Lower lobe of right lung (tissue), 2 donors: ENCODE data around the gene ACSM3. TPM values are rescaled to one million over a fixed set of nuclear protein-coding genes. Genes with fewer than 3 reads are reported as not detected.

ENCODE experiments used
- ATAC-seq, 2 donors: fragments of 200-7000 bp; cut with Tn5 transposase; one replicate each; pipeline ENCODE4 v1.9.1; 2020 to 2022; ENCODE audit warnings: mild to moderate bottlenecking in 2 of 2, moderate library complexity in 2 of 2
- DNase-seq: peaks from one replicate; pipeline ENCODE4 v3.0.0-alpha.2; 2020
- H3K27ac ChIP-seq: fragments of 200-600 bp; one replicate; pipeline ENCODE4 v1.8.0; 2022
- H3K27me3 ChIP-seq: fragments of 200-600 bp; one replicate; pipeline ENCODE4 v1.8.0; 2022; ENCODE audit warnings: low read depth
- H3K36me3 ChIP-seq: fragments of 200-600 bp; one replicate; pipeline ENCODE4 v1.8.0; 2022; ENCODE audit warnings: mild to moderate bottlenecking
- H3K4me1 ChIP-seq: fragments of 200-600 bp; one replicate; pipeline ENCODE4 v1.8.0; 2022
- H3K4me3 ChIP-seq: fragments of 200-600 bp; one replicate; pipeline ENCODE4 v1.8.0; 2022; ENCODE audit warnings: mild to moderate bottlenecking
- H3K9me3 ChIP-seq: fragments of 200-600 bp; one replicate; pipeline ENCODE4 v1.8.0; 2022
- intact Hi-C: fragments of 100-400 bp; cut with DNase I; formaldehyde crosslinking; loops from one replicate; pipeline ENCODE4 v1.11.0; 2022
- total RNA-seq: library from RNA; stranded (reverse); fragmentation: NEBNext Ultra II Directional; extraction: Animal tissue kit (Norgen Biotek cat#: 25700); gene quantifications from one replicate; pipeline ENCODE4 v1.2.1, GENCODE V29; 2021
- TF ChIP-seq, protein P1 (sequence below): fragments of 200-600 bp; IDR thresholded peaks from one replicate; pipeline ENCODE4 v1.8.0; 2022; ENCODE audit warnings: antibody characterized with exemption, mild to moderate bottlenecking
- donor health status: DM: no; HTN: yes; CAD: no; lungs with severe emphysema.

The ACSM3 gene
- total RNA-seq, 1 donor from 2014 or later = 25.2 TPM

DNA sequence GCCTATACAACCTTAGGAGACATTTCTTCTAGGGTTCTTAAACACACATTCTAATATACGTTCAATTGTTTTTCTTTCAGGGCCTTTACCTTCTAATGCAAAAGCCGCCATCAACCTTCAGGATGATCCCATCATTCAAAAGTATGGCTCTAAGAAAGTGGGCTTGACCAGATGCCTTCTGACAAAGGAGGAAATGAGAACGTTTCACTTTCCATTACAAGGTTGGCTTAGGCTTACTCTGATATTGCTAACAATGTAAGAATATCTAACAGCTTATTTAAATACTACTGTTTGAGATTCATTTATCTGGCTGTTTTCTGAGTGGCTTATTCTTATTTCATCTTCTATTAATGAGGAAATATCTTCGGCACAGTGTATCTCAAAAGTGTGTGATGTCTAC, 57.9 kb downstream of the ACSM3 start:
- intact Hi-C loops = no loop called here
- DNase-seq = no peak
- Histone ChIP-seq H3K36me3 (no peaks in the 10 kb centered on the region), H3K27ac (no peak overlapping the region), H3K4me3 (no peak overlapping the region), H3K4me1 (no peaks in the 10 kb centered on the region), H3K27me3 (no peaks in the 10 kb centered on the region), H3K9me3 (no peaks in the 10 kb centered on the region)
- TF ChIP-seq, protein P1, sequence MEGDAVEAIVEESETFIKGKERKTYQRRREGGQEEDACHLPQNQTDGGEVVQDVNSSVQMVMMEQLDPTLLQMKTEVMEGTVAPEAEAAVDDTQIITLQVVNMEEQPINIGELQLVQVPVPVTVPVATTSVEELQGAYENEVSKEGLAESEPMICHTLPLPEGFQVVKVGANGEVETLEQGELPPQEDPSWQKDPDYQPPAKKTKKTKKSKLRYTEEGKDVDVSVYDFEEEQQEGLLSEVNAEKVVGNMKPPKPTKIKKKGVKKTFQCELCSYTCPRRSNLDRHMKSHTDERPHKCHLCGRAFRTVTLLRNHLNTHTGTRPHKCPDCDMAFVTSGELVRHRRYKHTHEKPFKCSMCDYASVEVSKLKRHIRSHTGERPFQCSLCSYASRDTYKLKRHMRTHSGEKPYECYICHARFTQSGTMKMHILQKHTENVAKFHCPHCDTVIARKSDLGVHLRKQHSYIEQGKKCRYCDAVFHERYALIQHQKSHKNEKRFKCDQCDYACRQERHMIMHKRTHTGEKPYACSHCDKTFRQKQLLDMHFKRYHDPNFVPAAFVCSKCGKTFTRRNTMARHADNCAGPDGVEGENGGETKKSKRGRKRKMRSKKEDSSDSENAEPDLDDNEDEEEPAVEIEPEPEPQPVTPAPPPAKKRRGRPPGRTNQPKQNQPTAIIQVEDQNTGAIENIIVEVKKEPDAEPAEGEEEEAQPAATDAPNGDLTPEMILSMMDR = no peak
- no peak for ATAC-seq

DNA sequence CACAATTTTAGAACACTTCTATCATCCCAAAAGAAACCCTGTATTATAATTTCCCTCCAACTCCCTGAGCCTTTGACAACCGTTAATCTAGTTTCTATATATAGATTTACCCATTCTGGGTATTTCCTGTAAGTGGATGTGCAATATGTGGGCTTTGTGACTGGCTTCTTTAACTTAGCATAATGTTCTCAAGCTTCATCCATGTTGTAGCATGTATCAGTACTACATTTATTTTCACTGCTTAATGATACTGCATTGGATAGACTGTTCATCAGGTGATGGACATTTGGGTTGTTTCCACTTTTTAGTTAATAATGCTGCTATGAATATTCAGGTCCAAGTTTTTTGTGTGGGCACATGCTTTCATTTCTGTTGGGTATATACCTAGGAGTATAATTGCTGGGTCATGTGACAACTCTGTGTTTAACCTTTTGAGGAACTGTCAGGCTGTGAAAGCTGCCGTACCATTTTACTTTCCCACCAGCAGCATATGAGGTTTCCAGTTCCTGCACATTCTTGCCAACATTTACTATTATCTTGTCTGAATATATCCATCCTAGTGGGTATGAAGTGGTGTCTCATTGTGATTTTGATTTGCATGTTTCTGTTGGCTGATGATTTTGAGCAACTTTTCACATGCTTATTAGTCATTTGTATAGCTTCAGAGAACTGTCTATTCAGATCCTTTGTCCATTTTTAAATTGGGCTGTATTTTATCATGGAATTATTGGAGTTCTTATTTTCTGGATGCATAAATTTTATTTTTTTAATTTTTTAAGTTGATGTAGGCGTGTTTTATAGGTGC, 58.9 kb downstream of the ACSM3 start:
- no peaks in the 10 kb centered on the region for H3K4me1 ChIP-seq
- intact Hi-C loops = no loop called here
- ATAC-seq (no peak), DNase-seq (no peak)
- no peak overlapping the region for H3K4me3 ChIP-seq
- TF ChIP-seq, protein P1 = no peak
- no peaks in the 10 kb centered on the region for H3K9me3 ChIP-seq
- no peaks in the 10 kb centered on the region for H3K27me3 ChIP-seq
- H3K27ac ChIP-seq = no peak overlapping the region
- peaks cover 10% of the 10 kb centered on the region for H3K36me3 ChIP-seq

DNA sequence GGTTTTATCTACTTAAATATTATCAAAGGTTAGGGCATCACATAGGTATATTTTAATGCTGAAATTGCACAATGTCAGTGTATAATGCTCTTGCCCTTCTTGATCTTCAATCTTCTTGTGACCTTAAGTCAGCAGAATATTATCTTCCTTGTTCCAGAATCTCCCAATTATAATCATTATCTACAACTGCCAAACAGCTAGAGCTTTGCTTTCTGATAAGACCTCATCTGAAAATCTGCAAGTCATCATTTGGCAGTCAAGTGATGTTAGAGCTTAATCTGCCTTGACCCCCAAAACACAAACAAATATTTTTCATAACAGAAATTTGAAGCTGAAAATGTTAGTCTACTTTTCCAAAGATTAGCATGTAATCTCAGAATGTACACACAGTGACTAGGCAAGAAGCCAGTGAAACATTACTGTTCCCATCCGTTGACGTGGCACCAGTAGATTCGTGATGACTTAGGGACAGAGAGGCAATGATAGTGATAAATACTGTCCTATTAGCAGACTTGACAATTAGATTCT, 62.3 kb downstream of the ACSM3 start:
- no peak overlapping the region for H3K4me3 ChIP-seq
- H3K27ac ChIP-seq = no peak overlapping the region
- intact Hi-C loops = no loop called here
- no peaks in the 10 kb centered on the region for H3K27me3 ChIP-seq
- no peaks in the 10 kb centered on the region for H3K4me1 ChIP-seq
- ATAC-seq = no peak
- no peaks in the 10 kb centered on the region for H3K9me3 ChIP-seq
- TF ChIP-seq, protein P1 = no peak
- no peak for DNase-seq
- H3K36me3 ChIP-seq = peaks cover 10% of the 10 kb centered on the region

DNA sequence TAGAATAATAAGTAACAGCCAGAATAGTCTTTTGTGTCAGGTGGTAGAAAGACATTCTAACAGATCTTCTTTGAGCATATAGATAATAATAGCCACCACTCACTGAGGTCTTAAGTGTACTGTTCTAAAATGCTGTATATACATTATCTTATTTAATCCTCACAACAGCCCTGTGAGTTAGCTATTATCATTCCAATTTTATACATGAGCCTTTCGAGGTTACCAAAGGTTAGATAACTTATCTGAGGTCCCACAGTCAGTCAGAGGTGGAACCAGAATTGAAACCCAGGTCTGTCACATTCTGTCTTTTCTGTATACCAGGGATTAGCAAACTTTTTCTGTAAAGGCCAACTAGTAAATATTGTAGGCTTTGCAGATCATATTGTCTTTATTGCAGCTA, 65.7 kb downstream of the ACSM3 start:
- H3K27ac ChIP-seq = no peak overlapping the region
- H3K4me3 ChIP-seq = no peak overlapping the region
- no peaks in the 10 kb centered on the region for H3K9me3 ChIP-seq
- H3K4me1 ChIP-seq = no peaks in the 10 kb centered on the region
- peaks cover 10% of the 10 kb centered on the region for H3K36me3 ChIP-seq
- DNase-seq (no peak), ATAC-seq (no peak)
- intact Hi-C loops = no loop called here
- no peaks in the 10 kb centered on the region for H3K27me3 ChIP-seq
- TF ChIP-seq, protein P1 = no peak

DNA sequence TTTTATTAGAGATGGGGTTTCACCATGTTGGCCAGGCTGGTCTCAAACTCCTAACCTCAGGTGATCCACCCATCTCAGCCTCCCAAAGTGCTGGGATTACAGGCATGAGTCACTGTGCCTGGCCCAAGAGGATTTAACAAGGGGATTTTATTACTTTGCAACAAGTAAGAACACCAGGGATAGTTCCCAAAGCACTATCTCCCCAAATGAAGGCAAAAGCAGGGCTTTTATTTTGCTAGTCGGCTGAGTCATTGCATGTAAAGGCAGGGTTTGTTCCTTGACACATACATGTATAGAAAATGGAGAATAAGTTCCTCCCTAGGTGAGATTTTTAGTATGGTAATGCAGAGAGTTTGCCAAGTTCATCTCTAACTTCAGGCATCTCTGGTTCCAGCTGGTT, 66.6 kb downstream of the ACSM3 start:
- H3K27me3 ChIP-seq = no peaks in the 10 kb centered on the region
- H3K4me3 ChIP-seq = no peak overlapping the region
- ATAC-seq (no peak), DNase-seq (no peak)
- TF ChIP-seq, protein P1 = no peak
- H3K36me3 ChIP-seq = peaks cover 10% of the 10 kb centered on the region
- H3K4me1 ChIP-seq = no peaks in the 10 kb centered on the region
- H3K9me3 ChIP-seq = no peaks in the 10 kb centered on the region
- intact Hi-C loops = no loop called here
- H3K27ac ChIP-seq = no peak overlapping the region
